ENCODE results near the gene KRTAP4-6.

- no peak for TF ChIP-seq EP300 (IDR thresholded peaks at IDR 0.05)
- TF ChIP-seq POLR2AphosphoS5 (IDR thresholded peaks at IDR 0.05): no peak
Measured at GRCh38 chr17:41186872-41187271, 46.5 kb upstream of the KRTAP4-6 start.

Data from upper lobe of left lung (tissue), 4 donors.